NCI-H748 (cell line): ENCODE data around the gene MPZL1.

ENCODE experiments used
- DNase-seq: peaks from one replicate; lab custom pipeline; 2025; ENCODE audit not compliant: unreplicated experiment; lab: John Stamatoyannopoulos, UW

Gene MPZL1

GRCh38 chr1:167748906-167749305, 27.1 kb downstream of the MPZL1 start:
- DNase-seq: no peak

GRCh38 chr1:167749741-167750140, 28.0 kb downstream of the MPZL1 start:
- DNase-seq: no peak

- no peak for DNase-seq
Observed at GRCh38 chr1:167750641-167751040, 28.9 kb downstream of the MPZL1 start.

GRCh38 chr1:167751676-167752075, 29.9 kb downstream of the MPZL1 start:
- no peak for DNase-seq

- no peak for DNase-seq
Observed at GRCh38 chr1:167752219-167752985, 30.6 kb downstream of the MPZL1 start.

- DNase-seq: no peak
Observed at GRCh38 chr1:167755654-167756053, 33.9 kb downstream of the MPZL1 start.

- DNase-seq: no peak
Observed at GRCh38 chr1:167756730-167757405, 35.1 kb downstream of the MPZL1 start.

GRCh38 chr1:167757433-167758309, 35.9 kb downstream of the MPZL1 start:
- no peak for DNase-seq

- no peak for DNase-seq
Observed at GRCh38 chr1:167761400-167761799, 39.6 kb downstream of the MPZL1 start.

GRCh38 chr1:167762061-167762746, 40.4 kb downstream of the MPZL1 start:
- no peak for DNase-seq

- no peak for DNase-seq
Observed at GRCh38 chr1:167763525-167764220, 41.9 kb downstream of the MPZL1 start.

GRCh38 chr1:167764458-167765330, 42.9 kb downstream of the MPZL1 start:
- no peak for DNase-seq

- no peak for DNase-seq
Observed at GRCh38 chr1:167765496-167765895, 43.7 kb downstream of the MPZL1 start.

GRCh38 chr1:167766538-167766937, 44.8 kb downstream of the MPZL1 start:
- no peak for DNase-seq

GRCh38 chr1:167767761-167768160, 46.0 kb downstream of the MPZL1 start:
- no peak for DNase-seq

GRCh38 chr1:167770127-167770526, 48.3 kb downstream of the MPZL1 start:
- DNase-seq: peak; percentile 79

GRCh38 chr1:167772436-167772835, 50.7 kb downstream of the MPZL1 start:
- DNase-seq: no peak

GRCh38 chr1:167773516-167773915, 51.7 kb downstream of the MPZL1 start:
- DNase-seq: no peak

GRCh38 chr1:167774710-167775109, 52.9 kb downstream of the MPZL1 start:
- DNase-seq: no peak
